BE2C (cell line): ENCODE results near the gene IRF2.

Source experiments
- DNase-seq: peaks from one replicate; pipeline ENCODE4 v3.0.0-alpha.2; 2020
- H3K27me3 ChIP-seq: fragments of 250-450 bp; sonication (Bioruptor Pico); 2 replicates; pipeline ENCODE4 v1.5.1; 2020; ENCODE audit warnings: mild to moderate bottlenecking
- H3K36me3 ChIP-seq: fragments of 250-450 bp; sonication (Bioruptor Pico); 2 replicates; pipeline ENCODE4 v1.5.1; 2020; ENCODE audit warnings: mild to moderate bottlenecking
- H3K4me1 ChIP-seq: fragments of 250-450 bp; sonication (Bioruptor Pico); 2 replicates; pipeline ENCODE4 v1.5.1; 2020
- H3K4me3 ChIP-seq: 2 replicates; pipeline ENCODE4 v1.5.1; 2011; ENCODE audit warnings: low read depth, low read length
- H3K9me3 ChIP-seq: fragments of 250-450 bp; sonication (Bioruptor Pico); 2 replicates; pipeline ENCODE4 v1.5.1; 2020
- TF ChIP-seq, protein P1 (sequence below): IDR thresholded peaks from 2 replicates; pipeline ENCODE4 v1.5.1; 2012; ENCODE audit warnings: mild to moderate bottlenecking, low read depth, low read length

IRF2 gene

DNA sequence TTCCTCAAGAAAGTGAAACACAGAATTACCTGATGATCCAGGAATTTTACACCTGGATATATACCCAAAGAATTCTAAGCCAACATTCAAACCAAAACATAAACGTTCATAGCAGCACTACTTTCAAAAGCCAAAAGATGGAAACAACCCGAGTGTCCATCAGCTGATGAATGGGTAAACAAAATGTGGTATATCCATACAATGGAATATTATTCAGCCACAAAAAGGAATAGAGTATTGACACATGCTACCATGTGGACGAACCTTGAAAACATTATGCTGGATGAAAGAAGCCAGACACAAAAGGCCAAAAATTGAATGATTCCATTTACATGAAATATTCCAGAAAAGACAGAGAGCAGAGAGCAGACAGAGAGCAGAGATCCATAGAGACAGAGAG is 52.0 kb downstream of the IRF2 start:
- Histone ChIP-seq H3K9me3 (peaks cover 7% of the 10 kb centered on the region; the same call in 1 of the 2 replicates), H3K4me1 (no peaks in the 10 kb centered on the region), H3K4me3 (no peak overlapping the region), H3K27me3 (no peaks in the 10 kb centered on the region), H3K36me3 (peaks cover 25% of the 10 kb centered on the region)
- TF ChIP-seq, protein P1, sequence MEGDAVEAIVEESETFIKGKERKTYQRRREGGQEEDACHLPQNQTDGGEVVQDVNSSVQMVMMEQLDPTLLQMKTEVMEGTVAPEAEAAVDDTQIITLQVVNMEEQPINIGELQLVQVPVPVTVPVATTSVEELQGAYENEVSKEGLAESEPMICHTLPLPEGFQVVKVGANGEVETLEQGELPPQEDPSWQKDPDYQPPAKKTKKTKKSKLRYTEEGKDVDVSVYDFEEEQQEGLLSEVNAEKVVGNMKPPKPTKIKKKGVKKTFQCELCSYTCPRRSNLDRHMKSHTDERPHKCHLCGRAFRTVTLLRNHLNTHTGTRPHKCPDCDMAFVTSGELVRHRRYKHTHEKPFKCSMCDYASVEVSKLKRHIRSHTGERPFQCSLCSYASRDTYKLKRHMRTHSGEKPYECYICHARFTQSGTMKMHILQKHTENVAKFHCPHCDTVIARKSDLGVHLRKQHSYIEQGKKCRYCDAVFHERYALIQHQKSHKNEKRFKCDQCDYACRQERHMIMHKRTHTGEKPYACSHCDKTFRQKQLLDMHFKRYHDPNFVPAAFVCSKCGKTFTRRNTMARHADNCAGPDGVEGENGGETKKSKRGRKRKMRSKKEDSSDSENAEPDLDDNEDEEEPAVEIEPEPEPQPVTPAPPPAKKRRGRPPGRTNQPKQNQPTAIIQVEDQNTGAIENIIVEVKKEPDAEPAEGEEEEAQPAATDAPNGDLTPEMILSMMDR = no peak
- DNase-seq = no peak

DNA sequence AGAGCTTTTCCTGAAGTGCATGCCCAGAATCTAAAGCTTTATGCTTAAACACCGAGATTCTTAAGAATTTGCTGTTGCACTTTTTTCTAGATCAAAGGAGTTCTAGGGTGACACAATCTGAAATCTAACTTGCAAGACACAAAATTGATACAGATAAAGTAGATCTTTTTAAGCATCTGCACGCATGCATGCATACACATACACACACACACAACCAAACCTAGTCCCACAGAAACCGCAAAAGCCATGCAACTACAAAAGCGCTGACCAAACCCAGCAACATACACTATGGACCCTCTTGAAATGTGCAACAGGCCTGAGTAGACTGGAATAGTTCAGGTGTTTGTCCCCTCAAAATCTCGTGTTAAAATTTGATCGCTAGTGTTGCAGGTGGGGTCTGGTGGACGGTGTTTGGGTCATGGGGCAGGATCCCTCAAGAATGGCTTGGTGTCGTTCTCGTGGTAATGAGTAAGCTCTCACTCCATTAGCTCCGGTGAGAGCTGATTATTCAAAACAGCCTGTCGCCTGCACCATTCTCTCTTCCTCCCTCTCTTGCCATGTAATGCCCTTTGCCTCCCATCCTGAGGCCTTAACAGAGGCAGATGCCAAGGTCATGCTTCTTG is 52.7 kb downstream of the IRF2 start:
- peaks cover 27% of the 10 kb centered on the region for H3K36me3 ChIP-seq
- H3K4me3 ChIP-seq = no peak overlapping the region

DNA sequence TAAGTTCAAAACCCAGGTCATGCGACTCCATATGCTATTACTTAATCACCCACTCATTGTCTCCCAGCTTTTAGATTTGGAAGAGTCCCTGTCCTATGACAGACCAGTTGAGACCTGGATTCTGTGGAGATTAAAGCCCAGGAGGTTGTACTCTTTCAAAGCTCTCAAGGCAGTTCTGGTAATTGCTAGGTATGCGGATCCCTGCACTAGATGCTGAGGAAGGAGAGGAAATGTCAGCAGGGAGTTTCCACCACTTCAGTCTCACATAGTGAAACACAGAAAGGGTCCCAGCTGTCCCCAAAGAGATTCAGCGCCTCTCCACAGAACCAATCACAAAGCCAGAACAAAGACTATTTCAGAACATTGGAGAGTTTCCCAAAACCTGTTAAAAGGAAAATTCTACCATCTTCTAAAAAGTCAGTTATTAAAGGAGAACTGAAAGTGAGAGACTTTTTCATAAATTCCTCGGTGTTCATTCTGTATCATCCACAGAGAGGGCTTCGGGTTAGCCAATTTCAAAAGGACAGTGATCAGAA is 53.4 kb downstream of the IRF2 start:
- TF ChIP-seq, protein P1 = no peak
- H3K27me3 ChIP-seq = no peaks in the 10 kb centered on the region
- no peak overlapping the region for H3K4me3 ChIP-seq
- H3K36me3 ChIP-seq = peaks cover 27% of the 10 kb centered on the region
- H3K9me3 ChIP-seq = peaks cover 7% of the 10 kb centered on the region; the same call in 1 of the 2 replicates
- no peak for DNase-seq
- H3K4me1 ChIP-seq = no peaks in the 10 kb centered on the region

More for the DNA sequence above, 52.7 kb downstream of the IRF2 start:
- H3K9me3 ChIP-seq = peaks cover 7% of the 10 kb centered on the region; the same call in 1 of the 2 replicates
- DNase-seq = no peak
- H3K4me1 ChIP-seq = no peaks in the 10 kb centered on the region
- no peaks in the 10 kb centered on the region for H3K27me3 ChIP-seq
- TF ChIP-seq, protein P1 = no peak

DNA sequence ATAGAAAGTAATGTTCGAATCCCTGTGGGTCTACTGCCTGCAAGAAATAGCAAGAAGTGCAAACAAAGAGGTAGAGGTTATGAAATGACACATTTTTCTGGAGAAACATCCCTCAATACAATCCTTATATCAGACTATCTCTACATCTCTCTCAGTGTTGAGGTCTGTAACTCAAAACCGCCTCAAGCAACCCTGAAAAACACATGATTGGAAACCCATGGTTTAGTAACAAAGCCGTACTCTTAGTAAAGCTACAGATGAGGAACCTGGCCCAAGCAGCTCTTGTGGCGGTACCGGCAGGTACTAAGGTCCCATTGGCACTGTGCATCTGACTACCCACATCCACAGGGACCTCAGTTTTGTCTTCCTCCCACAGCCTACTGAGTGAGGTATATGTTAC is 53.9 kb downstream of the IRF2 start:
- Histone ChIP-seq H3K4me3 (no peak overlapping the region), H3K9me3 (peaks cover 7% of the 10 kb centered on the region; the same call in 1 of the 2 replicates), H3K4me1 (no peaks in the 10 kb centered on the region), H3K36me3 (peaks cover 25% of the 10 kb centered on the region), H3K27me3 (no peaks in the 10 kb centered on the region)
- no peak for DNase-seq
- TF ChIP-seq, protein P1 = no peak

DNA sequence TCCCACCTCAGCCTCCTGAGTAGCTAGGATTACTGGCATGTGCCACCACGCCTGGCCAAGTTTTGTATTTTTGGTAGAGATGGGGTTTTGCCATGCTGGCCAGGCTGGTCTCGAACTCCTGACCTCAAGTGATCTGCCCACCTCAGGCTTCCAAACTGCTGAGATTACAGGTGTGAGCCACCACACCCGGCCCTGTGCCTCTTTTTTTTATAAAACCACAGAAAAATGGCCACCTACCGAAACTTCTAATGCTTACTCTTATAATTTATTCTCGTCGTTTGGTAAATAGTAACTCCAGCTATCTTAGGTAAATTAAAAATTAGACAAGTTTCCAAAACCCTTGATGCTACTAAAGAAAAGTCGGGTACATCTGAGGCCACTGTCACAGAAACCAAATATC is 54.4 kb downstream of the IRF2 start:
- no peaks in the 10 kb centered on the region for H3K27me3 ChIP-seq
- H3K9me3 ChIP-seq = peaks cover 7% of the 10 kb centered on the region; the same call in 1 of the 2 replicates
- no peak for DNase-seq
- no peaks in the 10 kb centered on the region for H3K4me1 ChIP-seq
- TF ChIP-seq, protein P1 = no peak
- no peak overlapping the region for H3K4me3 ChIP-seq
- peaks cover 25% of the 10 kb centered on the region for H3K36me3 ChIP-seq

DNA sequence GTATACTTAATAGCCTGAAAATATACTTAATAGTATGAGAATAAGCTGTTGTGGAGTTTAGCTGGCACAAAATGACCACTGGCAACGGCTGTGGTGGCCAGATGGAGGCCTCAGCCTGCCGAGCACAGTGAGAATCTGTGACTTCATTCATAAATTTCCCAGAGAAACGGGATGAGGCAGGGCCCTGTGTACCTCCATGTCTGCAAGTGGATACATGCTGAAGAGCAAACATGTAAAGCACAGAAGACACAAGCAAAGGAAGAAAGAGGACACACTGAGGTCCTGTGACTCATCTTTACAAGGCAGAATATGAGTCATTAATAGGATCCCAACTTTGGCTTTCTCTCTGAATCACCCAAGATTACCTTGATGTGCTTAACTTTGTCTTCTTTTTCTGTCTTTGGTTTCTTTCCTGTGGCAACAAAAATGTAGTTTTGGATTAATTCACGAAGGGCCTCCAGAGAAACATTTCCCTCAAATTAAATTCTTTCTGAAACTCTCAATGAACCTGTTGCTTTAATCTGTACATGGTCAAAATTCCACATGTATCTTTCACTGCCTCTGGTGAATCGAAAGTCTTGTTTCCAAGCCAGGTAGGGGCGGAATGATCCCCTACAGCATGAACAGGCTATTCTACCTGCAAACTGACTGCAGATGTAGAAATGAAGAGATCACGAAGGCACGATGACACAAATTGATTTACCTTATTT is 56.4 kb downstream of the IRF2 start:
- Histone ChIP-seq H3K9me3 (peaks cover 7% of the 10 kb centered on the region; the same call in 1 of the 2 replicates), H3K27me3 (no peaks in the 10 kb centered on the region), H3K4me1 (no peaks in the 10 kb centered on the region), H3K4me3 (no peak overlapping the region), H3K36me3 (peaks cover 25% of the 10 kb centered on the region)
- TF ChIP-seq, protein P1 = no peak
- no peak for DNase-seq
